ENCODE results near the gene HUS1B.

HUS1B gene

GRCh38 chr6:624979-625378 is 31.9 kb downstream of the HUS1B start:
- peak in 5 of 56 donors; percentile 2 to 8 (median 5) for DNase-seq

GRCh38 chr6:622462-622861 is 34.4 kb downstream of the HUS1B start:
- DNase-seq = no peak

- DNase-seq = no peak
Measured at GRCh38 chr6:621931-622330, 35.0 kb downstream of the HUS1B start.

- DNase-seq = no peak
Measured at GRCh38 chr6:620950-621349, 36.0 kb downstream of the HUS1B start.

GRCh38 chr6:620166-620565 is 36.7 kb downstream of the HUS1B start:
- no peak for DNase-seq

- peak in 1 of 56 donors; percentile 6 for DNase-seq
Measured at GRCh38 chr6:617456-618100, 39.3 kb downstream of the HUS1B start.

GRCh38 chr6:613981-614380 is 42.9 kb downstream of the HUS1B start:
- no peak for DNase-seq

- DNase-seq = no peak
Measured at GRCh38 chr6:611928-612327, 45.0 kb downstream of the HUS1B start.

GRCh38 chr6:610882-611281 is 46.0 kb downstream of the HUS1B start:
- DNase-seq = no peak

- DNase-seq = no peak
Measured at GRCh38 chr6:609905-610304, 47.0 kb downstream of the HUS1B start.

GRCh38 chr6:606829-607379 is 50.0 kb downstream of the HUS1B start:
- DNase-seq = no peak

Data from nucleus accumbens (tissue), 56 donors.